K562 (cell line): ENCODE results near the gene IL17REL. TPM values are rescaled to one million over a fixed set of nuclear protein-coding genes. Genes with fewer than 3 reads are reported as not detected.

ENCODE experiments used
- CCNT2 ChIP-seq: IDR thresholded peaks from 2 replicates; pipeline ENCODE4 v1.6.1; 2011; ENCODE audit warnings: borderline replicate concordance, low read depth, mild to moderate bottlenecking, moderate library complexity, mixed read lengths, low read length; ENCODE audit not compliant: insufficient read length; ENCODE audit errors: extremely low read depth
- E2F5 ChIP-seq: sonication (generic); formaldehyde crosslinking; IDR thresholded peaks from 2 replicates; pipeline ENCODE4 v1.8.0; 2022; ENCODE audit warnings: mild to moderate bottlenecking, missing genetic modification reagents
- KDM2B ChIP-seq: fragments of 250-450 bp; sonication (Bioruptor Pico); IDR thresholded peaks from 2 replicates; pipeline ENCODE4 v1.8.0; 2021; ENCODE audit warnings: mild to moderate bottlenecking, moderate library complexity
- MGA ChIP-seq: fragments of 450-650 bp; IDR thresholded peaks from 2 replicates; pipeline ENCODE4 v1.6.1; 2016; ENCODE audit warnings: mild to moderate bottlenecking, moderate library complexity
- NR2C2 ChIP-seq, 2 experiments: fragments of 200-800 bp in 1 of 2; sonication (Bioruptor generic) in 1 of 2; sonication (generic) in 1 of 2; formaldehyde crosslinking in 1 of 2; IDR thresholded peaks; 2 replicates each; pipeline versions ENCODE4 v1.6.1 to v1.8.0; 2016 to 2022; ENCODE audit warnings: mild to moderate bottlenecking in 1 of 2, missing compliant biosample characterization in 1 of 2, missing genetic modification characterization in 1 of 2, missing genetic modification reagents in 1 of 2
- POLR2G ChIP-seq: fragments of 200-400 bp; formaldehyde crosslinking; IDR thresholded peaks from 2 replicates; pipeline ENCODE4 v1.6.1; 2017; ENCODE audit warnings: low read depth, mild to moderate bottlenecking, antibody characterized with exemption, low read length, moderate library complexity
- RBBP5 ChIP-seq: fragments of 200-600 bp; sonication (generic); IDR thresholded peaks from 2 replicates; pipeline ENCODE4 v1.6.1; 2012; ENCODE audit warnings: borderline replicate concordance, mild to moderate bottlenecking, low read length, control low read depth, inconsistent platforms; ENCODE audit not compliant: insufficient read depth, poor library complexity, severe bottlenecking
- SAFB2 ChIP-seq: fragments of 200-400 bp; formaldehyde crosslinking; IDR thresholded peaks from 2 replicates; pipeline ENCODE4 v1.6.1; 2018; ENCODE audit warnings: borderline replicate concordance, low read length, low read depth, moderate library complexity; ENCODE audit not compliant: severe bottlenecking
- TAF7 ChIP-seq: fragments of 450-650 bp; IDR thresholded peaks from 2 replicates; pipeline ENCODE4 v1.6.1; 2016; ENCODE audit warnings: missing genetic modification characterization, missing compliant biosample characterization
- polyA plus RNA-seq, 8 experiments: library from polyadenylated mRNA; depleted of rRNA in 4 of 8; stranded (reverse) in 5 of 8; unstranded in 3 of 8; fragments of >200 nt; fragmentation: Nextera tagmentation in 2 of 8; fragmentation: Illumina TruSeq in 1 of 8; extraction: Ambion mirVana in 2 of 8; extraction: Trizol in 1 of 8; gene quantifications; 2 replicates each; pipeline versions ENCODE4 v1.2.1 to v1.2.3, GENCODE V29; 2011 to 2014; ENCODE audit warnings: inconsistent platforms in 1 of 8, missing spikeins in 1 of 8
- total RNA-seq, 7 experiments: library from RNA; depleted of rRNA in 6 of 7; stranded (reverse); fragments of >200 nt in 6 of 7; fragmentation: Illumina TruSeq in 2 of 7; extraction: Trizol in 2 of 7; gene quantifications; 2 replicates each; pipeline versions ENCODE4 v1.2.1 to v1.2.3, GENCODE V29; 2011 to 2021; ENCODE audit warnings: low replicate concordance in 1 of 7

The IL17REL gene
- total and polyA plus RNA-seq, 9 of the 15 experiments (the other 6 are each of a cell fraction or from before 2014, with no cell fraction given), result 0.05 to 0.42 (median 0.11) TPM; not detected in 4

GRCh38 chr22:49962751-49963646 lies 49.6 kb downstream of the IL17REL start (continued):
- TF ChIP-seq TAF7 (tag) (no peak), E2F5 (CRISPR knock-in tag) (no peak), RBBP5 (peak; percentile 8), NR2C2 (CRISPR knock-in tag; IDR thresholded peaks at IDR 0.05) (0 out of 2 replicates have a peak, but pooled peaks have one; percentile 47), NR2C2 (tag; IDR thresholded peaks at IDR 0.05) (peak; percentile 78), SAFB2 (no peak), MGA (peak; percentile 52; the same call in 1 of the 2 replicates), KDM2B (CRISPR knock-in tag) (no peak), POLR2G (peak; percentile 75), CCNT2 (peak; percentile 11)
